ENCODE data around the gene SNX1. TPM values are rescaled to one million over a fixed set of nuclear protein-coding genes. Genes with fewer than 3 reads are reported as not detected.
A peak's percentile ranks its signal among the peaks of the same experiment; 100 is the strongest.

SNX1 gene
- total and polyA plus RNA-seq, 2 of the 13 experiments (the other 11 are each of a cell fraction or from before 2014, with no cell fraction given): 29.3 to 60.1 TPM

DNA sequence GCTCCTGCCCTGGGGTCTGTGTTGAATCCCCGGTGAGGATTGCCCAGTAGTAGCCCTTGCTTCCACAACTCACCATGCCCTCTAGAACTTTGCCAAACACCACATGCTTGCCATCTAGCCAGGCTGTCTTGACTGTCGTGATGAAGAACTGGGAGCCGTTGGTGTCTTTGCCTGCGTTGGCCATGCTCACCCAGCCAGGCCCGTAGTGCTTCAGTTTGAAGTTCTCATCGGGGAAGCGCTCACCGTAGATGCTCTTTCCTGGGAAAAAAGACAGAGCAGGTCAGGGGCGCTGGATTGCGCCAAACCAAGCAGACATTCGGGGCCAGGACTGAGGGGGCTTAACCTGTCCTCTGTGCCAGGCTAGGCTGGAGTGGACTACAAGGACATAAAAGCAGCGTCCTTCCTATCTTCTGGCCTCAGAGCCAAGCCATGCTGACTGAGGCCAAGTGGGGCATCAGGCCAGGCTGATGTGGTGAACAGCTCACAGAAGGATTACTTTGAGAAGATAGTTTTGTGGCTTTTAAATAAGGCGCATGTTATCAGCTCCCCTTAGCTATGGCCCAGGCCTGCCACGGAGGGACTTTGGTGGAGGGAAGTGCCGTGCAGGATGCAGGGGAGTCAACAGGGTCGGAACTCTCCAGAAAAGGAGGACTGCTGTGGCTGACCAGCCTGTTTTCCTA lies 61.0 kb downstream of the SNX1 start:
- H3K4me2 ChIP-seq (ENCODE audit: low read depth, low read length): no peak overlapping the region
- DNase-seq (ENCODE audit: low spot score) (no peak), ATAC-seq (no peak), FAIRE-seq (no peak)
- H3K79me2 ChIP-seq (ENCODE audit: insufficient read depth, low read length): peaks cover 21% of the 10 kb centered on the region
- H3K9ac ChIP-seq (ENCODE audit: insufficient read depth, low read depth, low read length): no peak overlapping the region
- peaks cover 56% of the 10 kb centered on the region for H3K4me1 ChIP-seq (ENCODE audit: insufficient read depth, low read length)
- in situ Hi-C loops (cut with HindIII; ENCODE audit: extremely low pct_ligation_motif_present, low pct_unique_long_range_greater_than_20kb) (no loop called here), intact Hi-C loops (cut with micrococcal nuclease; ENCODE audit: unreplicated experiment) (no loop called here)
- H4K20me1 ChIP-seq (ENCODE audit: insufficient read depth, low read length): peaks cover 44% of the 10 kb centered on the region
- H3K27me3 ChIP-seq (ENCODE audit: control insufficient read depth in 1 of 2, insufficient read depth in 2 of 2, low read length in 2 of 2): no peaks in the 10 kb centered on the region
- H2AFZ ChIP-seq (ENCODE audit: low read length): no peak overlapping the region
- H3K9me3 ChIP-seq (ENCODE audit: low read length): no peaks in the 10 kb centered on the region
- ChIA-PET POLR2A (interaction anchor here (1.2 kb wide), 1 partner anchor 230 kb away, joined by 3 read pairs; no protein-coding TSS in a partner anchor), CTCF (ENCODE audit: low intra/inter-chr PET ratio, low total read pairs) (no interaction called here)
- H3K27ac ChIP-seq (ENCODE audit: extremely low read length, insufficient read depth, low read length): no peak overlapping the region
- 97% methylated on average over 15 of the region's 16 CpGs for WGBS (ENCODE audit: low lambda C conversion rate)
- no peak overlapping the region for H3K4me3 ChIP-seq (replicated peaks in 1 of 3; ENCODE audit: insufficient read depth in 1 of 3, low read depth in 2 of 3, low read length in 3 of 3)
- no peak for TF ChIP-seq ZNF354B (CRISPR knock-in tag; IDR thresholded peaks at IDR 0.05)
- TF ChIP-seq MIER2 (CRISPR knock-in tag; IDR thresholded peaks at IDR 0.05): no peak
- no peak for TF ChIP-seq TMF1 (CRISPR knock-in tag; IDR thresholded peaks at IDR 0.05; ENCODE audit: low read depth)
- TF ChIP-seq, protein P1, sequence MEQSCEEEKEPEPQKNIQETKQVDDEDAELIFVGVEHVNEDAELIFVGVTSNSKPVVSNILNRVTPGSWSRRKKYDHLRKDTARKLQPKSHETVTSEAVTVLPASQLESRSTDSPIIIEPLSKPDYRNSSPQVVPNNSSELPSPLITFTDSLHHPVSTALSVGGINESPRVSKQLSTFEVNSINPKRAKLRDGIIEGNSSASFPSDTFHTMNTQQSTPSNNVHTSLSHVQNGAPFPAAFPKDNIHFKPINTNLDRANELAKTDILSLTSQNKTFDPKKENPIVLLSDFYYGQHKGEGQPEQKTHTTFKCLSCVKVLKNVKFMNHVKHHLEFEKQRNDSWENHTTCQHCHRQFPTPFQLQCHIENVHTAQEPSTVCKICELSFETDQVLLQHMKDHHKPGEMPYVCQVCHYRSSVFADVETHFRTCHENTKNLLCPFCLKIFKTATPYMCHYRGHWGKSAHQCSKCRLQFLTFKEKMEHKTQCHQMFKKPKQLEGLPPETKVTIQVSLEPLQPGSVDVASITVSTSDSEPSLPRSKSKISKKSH (CRISPR knock-in tag; IDR thresholded peaks at IDR 0.05; ENCODE audit: borderline replicate concordance): no peak
- TF ChIP-seq AGO2 (optimal IDR thresholded peaks at IDR 0.05; ENCODE audit: low read depth, low read length): peak; percentile 83
- TF ChIP-seq POLR2A (IDR thresholded peaks at IDR 0.05; ENCODE audit: insufficient read depth in 1 of 2, low read depth in 2 of 2, low read length in 2 of 2): peak in 1 of 2 experiments; percentile 6; a peak in 1 of 4 replicates
- TF ChIP-seq POLR2G (IDR thresholded peaks at IDR 0.05; ENCODE audit: low read depth, low read length): peak; percentile 30; the same call in 1 of the 2 replicates
- H3K36me3 ChIP-seq (replicated peaks in 1 of 2; ENCODE audit: control insufficient read depth in 1 of 2, insufficient read depth in 2 of 2, low read length in 2 of 2): peaks cover 32 to 48% of the 10 kb centered on the region in 2 experiments
- BruUV-seq (replicated peaks): no TSS peak

Measured in HepG2 (cell line).